GM12878 (cell line): ENCODE measurements around the gene GBGT1.

Experiments
- GABPA ChIP-seq: IDR thresholded peaks from 2 replicates; pipeline ENCODE4 v1.6.1; 2014; ENCODE audit warnings: antibody characterized with exemption, low read depth, mild to moderate bottlenecking, inconsistent platforms
- HCFC1 ChIP-seq: fragments of 150-350 bp; IDR thresholded peaks from 2 replicates; pipeline ENCODE4 v1.6.1; 2014; ENCODE audit warnings: low read length
- POLR2A ChIP-seq: IDR thresholded peaks from 2 replicates; pipeline ENCODE4 v1.6.1; 2011; ENCODE audit warnings: low read depth, mild to moderate bottlenecking, low read length
- RAD21 ChIP-seq: IDR thresholded peaks from 2 replicates; pipeline ENCODE4 v1.6.1; 2011; ENCODE audit warnings: mild to moderate bottlenecking, low read depth, low read length, moderate library complexity; ENCODE audit not compliant: insufficient read depth
- RAD51 ChIP-seq: fragments of 450-650 bp; IDR thresholded peaks from 2 replicates; pipeline ENCODE4 v1.6.1; 2016; ENCODE audit warnings: moderate library complexity, mild to moderate bottlenecking, inconsistent platforms
- TAF1 ChIP-seq: IDR thresholded peaks from 2 replicates; pipeline ENCODE4 v1.6.1; 2011; ENCODE audit warnings: mild to moderate bottlenecking, low read depth, low read length, borderline replicate concordance
- ZZZ3 ChIP-seq: IDR thresholded peaks from 2 replicates; pipeline ENCODE4 v1.6.1; 2011; ENCODE audit warnings: low read depth; ENCODE audit not compliant: control insufficient read depth, insufficient read length
- TF ChIP-seq, protein P1 (sequence below): IDR thresholded peaks from 2 replicates; pipeline ENCODE4 v1.6.1; 2012; ENCODE audit warnings: low read depth, low read length, improper control_type of control experiment
- TF ChIP-seq, protein P2 (sequence below): IDR thresholded peaks from 2 replicates; pipeline ENCODE4 v1.6.1; 2011; ENCODE audit warnings: borderline replicate concordance, low read depth, mild to moderate bottlenecking, moderate library complexity, mixed read lengths, low read length; ENCODE audit not compliant: insufficient read depth; ENCODE audit errors: extremely low read length
- TF ChIP-seq, protein P3 (sequence below): fragments of 450-650 bp; IDR thresholded peaks from 2 replicates; pipeline ENCODE4 v1.6.1; 2017; ENCODE audit warnings: antibody characterized with exemption, mild to moderate bottlenecking, moderate library complexity
- TF ChIP-seq, protein P4 (sequence below): IDR thresholded peaks from 2 replicates; pipeline ENCODE4 v1.6.1; 2012; ENCODE audit warnings: mild to moderate bottlenecking, low read depth, low read length

GRCh38 chr9:133187561-133188005 lies 23.9 kb upstream of the GBGT1 start:
- TF ChIP-seq, protein P1, sequence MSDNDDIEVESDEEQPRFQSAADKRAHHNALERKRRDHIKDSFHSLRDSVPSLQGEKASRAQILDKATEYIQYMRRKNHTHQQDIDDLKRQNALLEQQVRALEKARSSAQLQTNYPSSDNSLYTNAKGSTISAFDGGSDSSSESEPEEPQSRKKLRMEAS = no peak
- TF ChIP-seq TAF1 (no peak), GABPA (no peak), RAD51 (no peak), HCFC1 (no peak), POLR2A (no peak), RAD21 (no peak), ZZZ3 (no peak)
- TF ChIP-seq, protein P2, sequence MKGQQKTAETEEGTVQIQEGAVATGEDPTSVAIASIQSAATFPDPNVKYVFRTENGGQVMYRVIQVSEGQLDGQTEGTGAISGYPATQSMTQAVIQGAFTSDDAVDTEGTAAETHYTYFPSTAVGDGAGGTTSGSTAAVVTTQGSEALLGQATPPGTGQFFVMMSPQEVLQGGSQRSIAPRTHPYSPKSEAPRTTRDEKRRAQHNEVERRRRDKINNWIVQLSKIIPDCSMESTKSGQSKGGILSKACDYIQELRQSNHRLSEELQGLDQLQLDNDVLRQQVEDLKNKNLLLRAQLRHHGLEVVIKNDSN = no peak
- TF ChIP-seq, protein P3, sequence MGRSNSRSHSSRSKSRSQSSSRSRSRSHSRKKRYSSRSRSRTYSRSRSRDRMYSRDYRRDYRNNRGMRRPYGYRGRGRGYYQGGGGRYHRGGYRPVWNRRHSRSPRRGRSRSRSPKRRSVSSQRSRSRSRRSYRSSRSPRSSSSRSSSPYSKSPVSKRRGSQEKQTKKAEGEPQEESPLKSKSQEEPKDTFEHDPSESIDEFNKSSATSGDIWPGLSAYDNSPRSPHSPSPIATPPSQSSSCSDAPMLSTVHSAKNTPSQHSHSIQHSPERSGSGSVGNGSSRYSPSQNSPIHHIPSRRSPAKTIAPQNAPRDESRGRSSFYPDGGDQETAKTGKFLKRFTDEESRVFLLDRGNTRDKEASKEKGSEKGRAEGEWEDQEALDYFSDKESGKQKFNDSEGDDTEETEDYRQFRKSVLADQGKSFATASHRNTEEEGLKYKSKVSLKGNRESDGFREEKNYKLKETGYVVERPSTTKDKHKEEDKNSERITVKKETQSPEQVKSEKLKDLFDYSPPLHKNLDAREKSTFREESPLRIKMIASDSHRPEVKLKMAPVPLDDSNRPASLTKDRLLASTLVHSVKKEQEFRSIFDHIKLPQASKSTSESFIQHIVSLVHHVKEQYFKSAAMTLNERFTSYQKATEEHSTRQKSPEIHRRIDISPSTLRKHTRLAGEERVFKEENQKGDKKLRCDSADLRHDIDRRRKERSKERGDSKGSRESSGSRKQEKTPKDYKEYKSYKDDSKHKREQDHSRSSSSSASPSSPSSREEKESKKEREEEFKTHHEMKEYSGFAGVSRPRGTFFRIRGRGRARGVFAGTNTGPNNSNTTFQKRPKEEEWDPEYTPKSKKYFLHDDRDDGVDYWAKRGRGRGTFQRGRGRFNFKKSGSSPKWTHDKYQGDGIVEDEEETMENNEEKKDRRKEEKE = no peak
- TF ChIP-seq, protein P4, sequence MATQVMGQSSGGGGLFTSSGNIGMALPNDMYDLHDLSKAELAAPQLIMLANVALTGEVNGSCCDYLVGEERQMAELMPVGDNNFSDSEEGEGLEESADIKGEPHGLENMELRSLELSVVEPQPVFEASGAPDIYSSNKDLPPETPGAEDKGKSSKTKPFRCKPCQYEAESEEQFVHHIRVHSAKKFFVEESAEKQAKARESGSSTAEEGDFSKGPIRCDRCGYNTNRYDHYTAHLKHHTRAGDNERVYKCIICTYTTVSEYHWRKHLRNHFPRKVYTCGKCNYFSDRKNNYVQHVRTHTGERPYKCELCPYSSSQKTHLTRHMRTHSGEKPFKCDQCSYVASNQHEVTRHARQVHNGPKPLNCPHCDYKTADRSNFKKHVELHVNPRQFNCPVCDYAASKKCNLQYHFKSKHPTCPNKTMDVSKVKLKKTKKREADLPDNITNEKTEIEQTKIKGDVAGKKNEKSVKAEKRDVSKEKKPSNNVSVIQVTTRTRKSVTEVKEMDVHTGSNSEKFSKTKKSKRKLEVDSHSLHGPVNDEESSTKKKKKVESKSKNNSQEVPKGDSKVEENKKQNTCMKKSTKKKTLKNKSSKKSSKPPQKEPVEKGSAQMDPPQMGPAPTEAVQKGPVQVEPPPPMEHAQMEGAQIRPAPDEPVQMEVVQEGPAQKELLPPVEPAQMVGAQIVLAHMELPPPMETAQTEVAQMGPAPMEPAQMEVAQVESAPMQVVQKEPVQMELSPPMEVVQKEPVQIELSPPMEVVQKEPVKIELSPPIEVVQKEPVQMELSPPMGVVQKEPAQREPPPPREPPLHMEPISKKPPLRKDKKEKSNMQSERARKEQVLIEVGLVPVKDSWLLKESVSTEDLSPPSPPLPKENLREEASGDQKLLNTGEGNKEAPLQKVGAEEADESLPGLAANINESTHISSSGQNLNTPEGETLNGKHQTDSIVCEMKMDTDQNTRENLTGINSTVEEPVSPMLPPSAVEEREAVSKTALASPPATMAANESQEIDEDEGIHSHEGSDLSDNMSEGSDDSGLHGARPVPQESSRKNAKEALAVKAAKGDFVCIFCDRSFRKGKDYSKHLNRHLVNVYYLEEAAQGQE = no peak
